Liver (tissue), 9 donors: ENCODE results near the gene LRP1-AS. TPM values are rescaled to one million over a fixed set of nuclear protein-coding genes. Genes with fewer than 3 reads are reported as not detected.
A peak's percentile ranks its signal among the peaks of the same experiment; 100 is the strongest.

Experiments
- DNase-seq: peaks from one replicate; pipeline ENCODE4 v3.0.0-alpha.2; 2017; ENCODE audit warnings: low spot score
- H3K27ac ChIP-seq, 2 donors: one replicate each; pipeline ENCODE4 v1.7.0; 2013; ENCODE audit warnings: inconsistent platforms in 2 of 2, low read length in 2 of 2, control low read depth in 1 of 2, low read depth in 1 of 2, mild to moderate bottlenecking in 1 of 2
- H3K27me3 ChIP-seq, 4 donors: one replicate each; pipeline versions ENCODE4 v1.6.1 to v1.7.0; 2013; ENCODE audit warnings: low read length in 3 of 4, inconsistent platforms in 1 of 4, mild to moderate bottlenecking in 1 of 4, moderate library complexity in 1 of 4; ENCODE audit not compliant: control insufficient read depth in 4 of 4, insufficient read depth in 4 of 4
- H3K36me3 ChIP-seq, 4 donors: one replicate each; pipeline versions ENCODE4 v1.6.1 to v1.7.0; 2013; ENCODE audit warnings: low read length in 3 of 4, mild to moderate bottlenecking in 3 of 4, low read depth in 1 of 4, moderate library complexity in 1 of 4; ENCODE audit not compliant: control insufficient read depth in 4 of 4, insufficient read depth in 3 of 4
- H3K4me1 ChIP-seq, 4 donors: one replicate each; pipeline versions ENCODE4 v1.6.1 to v1.7.0; 2013; ENCODE audit warnings: low read length in 3 of 4, mild to moderate bottlenecking in 3 of 4, moderate library complexity in 1 of 4; ENCODE audit not compliant: control insufficient read depth in 4 of 4, insufficient read depth in 4 of 4
- H3K4me3 ChIP-seq, 3 donors: one replicate each; pipeline versions ENCODE4 v1.6.1 to v1.7.0; 2013; ENCODE audit warnings: low read length in 3 of 3, control low read depth in 1 of 3, low read depth in 1 of 3, mild to moderate bottlenecking in 1 of 3
- H3K9ac ChIP-seq, 2 donors: one replicate each; pipeline ENCODE4 v1.7.0; 2013; ENCODE audit warnings: low read length in 2 of 2, mild to moderate bottlenecking in 2 of 2, moderate library complexity in 2 of 2, control low read depth in 1 of 2, low read depth in 1 of 2
- H3K9me3 ChIP-seq, 4 donors: one replicate each; pipeline versions ENCODE4 v1.6.1 to v1.7.0; 2013; ENCODE audit warnings: low read length in 3 of 4; ENCODE audit not compliant: control insufficient read depth in 4 of 4
- ATF3 ChIP-seq: IDR thresholded peaks from 2 replicates; pipeline ENCODE4 v1.6.1; 2016; ENCODE audit warnings: antibody characterized with exemption
- CTCF ChIP-seq: fragments of 150-350 bp; IDR thresholded peaks from 2 replicates; pipeline ENCODE4 v1.5.1; 2017; ENCODE audit warnings: improper control_type of control experiment, low read depth, low read length; ENCODE audit not compliant: missing input control
- EGR1 ChIP-seq, 2 donors: IDR thresholded peaks; 2 replicates each; pipeline ENCODE4 v1.6.1; 2016 to 2018; ENCODE audit warnings: antibody characterized with exemption in 2 of 2, low read depth in 2 of 2
- FOXA1 ChIP-seq: IDR thresholded peaks from 2 replicates; pipeline ENCODE4 v1.6.1; 2016; ENCODE audit warnings: antibody characterized with exemption
- FOXA2 ChIP-seq: IDR thresholded peaks from 2 replicates; pipeline ENCODE4 v1.6.1; 2016; ENCODE audit warnings: antibody characterized with exemption
- GABPA ChIP-seq, 2 donors: IDR thresholded peaks in 1 of 2; conservative IDR thresholded peaks in 1 of 2; 2 replicates each; pipeline ENCODE4 v1.6.1; 2016; ENCODE audit warnings: antibody characterized with exemption in 2 of 2, mild to moderate bottlenecking in 1 of 2, moderate library complexity in 1 of 2
- HNF4A ChIP-seq, 2 donors: conservative IDR thresholded peaks; 2 replicates each; pipeline ENCODE4 v1.6.1; 2016; ENCODE audit warnings: antibody characterized with exemption in 2 of 2, mild to moderate bottlenecking in 2 of 2
- HNF4G ChIP-seq: IDR thresholded peaks from 2 replicates; pipeline ENCODE4 v1.6.1; 2016; ENCODE audit warnings: antibody characterized with exemption
- JUND ChIP-seq, 2 donors: IDR thresholded peaks; 2 replicates each; pipeline ENCODE4 v1.6.1; 2016; ENCODE audit warnings: antibody characterized with exemption in 2 of 2
- MAX ChIP-seq: IDR thresholded peaks from 2 replicates; pipeline ENCODE4 v1.6.1; 2016; ENCODE audit warnings: antibody characterized with exemption
- NR2F2 ChIP-seq: IDR thresholded peaks from 2 replicates; pipeline ENCODE4 v1.6.1; 2016; ENCODE audit warnings: antibody characterized with exemption
- RAD21 ChIP-seq, 2 donors: IDR thresholded peaks; 2 replicates each; pipeline ENCODE4 v1.6.1; 2016; ENCODE audit warnings: antibody characterized with exemption in 2 of 2, mild to moderate bottlenecking in 2 of 2
- REST ChIP-seq: IDR thresholded peaks from 2 replicates; pipeline ENCODE4 v1.6.1; 2016; ENCODE audit warnings: antibody characterized with exemption, mild to moderate bottlenecking
- RXRA ChIP-seq, 2 donors: IDR thresholded peaks; 2 replicates each; pipeline ENCODE4 v1.6.1; 2017 to 2018; ENCODE audit warnings: antibody characterized with exemption in 2 of 2, mild to moderate bottlenecking in 1 of 2
- SP1 ChIP-seq: IDR thresholded peaks from 2 replicates; pipeline ENCODE4 v1.6.1; 2018; ENCODE audit warnings: antibody characterized with exemption, mild to moderate bottlenecking
- TAF1 ChIP-seq: conservative IDR thresholded peaks from 2 replicates; pipeline ENCODE4 v1.6.1; 2016; ENCODE audit warnings: antibody characterized with exemption, mild to moderate bottlenecking
- YY1 ChIP-seq: IDR thresholded peaks from 2 replicates; pipeline ENCODE4 v1.6.1; 2016; ENCODE audit warnings: antibody characterized with exemption, mild to moderate bottlenecking
- ZBTB33 ChIP-seq: IDR thresholded peaks from 2 replicates; pipeline ENCODE4 v1.6.1; 2016; ENCODE audit warnings: antibody characterized with exemption
- WGBS: extraction: QIAGEN DNeasy Blood & Tissue Kit; methylation state at CpG from one replicate; pipeline ENCODE4 v1.1.7; 2013; 5-methylcytosine and 5-hydroxymethylcytosine counted together
- polyA plus RNA-seq, 2 donors: library from polyadenylated mRNA; stranded (reverse) in 1 of 2; unstranded in 1 of 2; fragments of 200-250 nt in 1 of 2; fragments of >200 nt in 1 of 2; fragmentation: Nextera tagmentation in 1 of 2; extraction: Ambion mirVana in 1 of 2; gene quantifications; one replicate each; pipeline versions ENCODE4 v1.2.1 to v1.2.3, GENCODE V29; 2013 to 2015
- total RNA-seq, 2 donors: library from RNA; depleted of rRNA; stranded (reverse); fragments of >200 nt; gene quantifications; one replicate each; pipeline ENCODE4 v1.2.3, GENCODE V29; 2014
- donor health status: healthy.
- donor health status: healthy.
- donor health status: healthy.
- donor health status: healthy.
- donor health status: healthy.

Gene LRP1-AS
- total and polyA plus RNA-seq, 4 donors = not detected

GRCh38 chr12:57145460-57146059 lies 1.9 kb downstream of the LRP1-AS start:
- 65% methylated on average over 10 of the region's 10 CpGs for WGBS
- Histone ChIP-seq H3K9ac (no peak overlapping the region), H3K4me3 (no peak overlapping the region), H3K27ac (peak overlapping the region; percentile 22 to 93), H3K27me3 (no peaks in the 10 kb centered on the region), H3K4me1 (peaks cover 17 to 72% (median 57%) of the 10 kb centered on the region in 4 donors), H3K9me3 (no peaks in the 10 kb centered on the region), H3K36me3 (peaks cover 20 to 51% (median 41%) of the 10 kb centered on the region in 4 donors)
- DNase-seq = no peak
- peak in 1 of 2 donors; percentile 6 for TF ChIP-seq RAD21 (IDR thresholded peaks at IDR 0.05)
- no peak for TF ChIP-seq FOXA1

GRCh38 chr12:57143454-57143853 lies 4.0 kb downstream of the LRP1-AS start:
- TF ChIP-seq FOXA2 (no peak), RAD21 (IDR thresholded peaks at IDR 0.05) (no peak), JUND (IDR thresholded peaks at IDR 0.05) (no peak), HNF4A (conservative IDR thresholded peaks at IDR 0.05) (no peak), SP1 (no peak)
- 89% methylated on average over 4 of the region's 4 CpGs for WGBS
- Histone ChIP-seq H3K9ac (no peak overlapping the region), H3K9me3 (no peaks in the 10 kb centered on the region), H3K4me3 (no peak overlapping the region), H3K27me3 (no peaks in the 10 kb centered on the region), H3K4me1 (peaks cover 17 to 73% (median 54%) of the 10 kb centered on the region in 4 donors), H3K27ac (no peak overlapping the region), H3K36me3 (peaks cover 20 to 53% (median 41%) of the 10 kb centered on the region in 4 donors)
- no peak for DNase-seq

GRCh38 chr12:57142727-57143126 lies 4.7 kb downstream of the LRP1-AS start:
- Histone ChIP-seq H3K27ac (peak overlapping the region; percentile 29 to 32), H3K9ac (no peak overlapping the region), H3K9me3 (no peaks in the 10 kb centered on the region), H3K36me3 (peaks cover 20 to 53% (median 41%) of the 10 kb centered on the region in 4 donors), H3K4me1 (peaks cover 17 to 73% (median 54%) of the 10 kb centered on the region in 4 donors), H3K4me3 (no peak overlapping the region), H3K27me3 (no peaks in the 10 kb centered on the region)
- TF ChIP-seq YY1 (no peak), RAD21 (IDR thresholded peaks at IDR 0.05) (no peak), SP1 (no peak), ATF3 (no peak), CTCF (no peak), TAF1 (no peak), HNF4A (conservative IDR thresholded peaks at IDR 0.05) (no peak), MAX (no peak), JUND (IDR thresholded peaks at IDR 0.05) (no peak), ZBTB33 (no peak), FOXA1 (no peak), REST (no peak), EGR1 (IDR thresholded peaks at IDR 0.05; ENCODE audit: low read depth in 2 of 2) (no peak), NR2F2 (no peak), RXRA (IDR thresholded peaks at IDR 0.05) (no peak), HNF4G (no peak), FOXA2 (no peak), GABPA (IDR thresholded peaks at IDR 0.05 in 1 of 2, conservative IDR thresholded peaks at IDR 0.05 in 1 of 2) (no peak)
- DNase-seq = no peak
- 88% methylated on average over 7 of the region's 7 CpGs for WGBS
